ENCODE measurements around the gene ZBTB20.

DNA sequence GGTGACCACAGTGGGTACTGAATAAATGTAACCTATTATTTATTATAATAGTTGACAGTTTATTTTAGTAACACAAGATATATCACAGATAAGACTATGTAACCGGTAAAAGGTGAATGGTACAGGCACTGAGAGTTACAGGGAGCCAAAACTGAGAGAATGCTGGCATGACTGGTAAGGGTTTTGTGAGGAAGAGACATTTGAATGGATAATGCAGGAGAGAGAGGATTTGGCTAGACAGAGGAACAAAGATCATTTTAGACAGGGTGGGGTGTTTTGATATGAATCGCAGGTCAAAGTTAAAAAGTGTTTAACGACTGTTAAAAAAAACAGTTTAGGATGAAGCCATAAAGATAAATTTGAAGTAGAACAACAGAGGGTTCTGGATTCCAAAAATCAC, 421.1 kb downstream of the ZBTB20 start:
- TF ChIP-seq, protein P1, sequence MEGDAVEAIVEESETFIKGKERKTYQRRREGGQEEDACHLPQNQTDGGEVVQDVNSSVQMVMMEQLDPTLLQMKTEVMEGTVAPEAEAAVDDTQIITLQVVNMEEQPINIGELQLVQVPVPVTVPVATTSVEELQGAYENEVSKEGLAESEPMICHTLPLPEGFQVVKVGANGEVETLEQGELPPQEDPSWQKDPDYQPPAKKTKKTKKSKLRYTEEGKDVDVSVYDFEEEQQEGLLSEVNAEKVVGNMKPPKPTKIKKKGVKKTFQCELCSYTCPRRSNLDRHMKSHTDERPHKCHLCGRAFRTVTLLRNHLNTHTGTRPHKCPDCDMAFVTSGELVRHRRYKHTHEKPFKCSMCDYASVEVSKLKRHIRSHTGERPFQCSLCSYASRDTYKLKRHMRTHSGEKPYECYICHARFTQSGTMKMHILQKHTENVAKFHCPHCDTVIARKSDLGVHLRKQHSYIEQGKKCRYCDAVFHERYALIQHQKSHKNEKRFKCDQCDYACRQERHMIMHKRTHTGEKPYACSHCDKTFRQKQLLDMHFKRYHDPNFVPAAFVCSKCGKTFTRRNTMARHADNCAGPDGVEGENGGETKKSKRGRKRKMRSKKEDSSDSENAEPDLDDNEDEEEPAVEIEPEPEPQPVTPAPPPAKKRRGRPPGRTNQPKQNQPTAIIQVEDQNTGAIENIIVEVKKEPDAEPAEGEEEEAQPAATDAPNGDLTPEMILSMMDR (IDR thresholded peaks at IDR 0.05 in 8 of 11, conservative IDR thresholded peaks at IDR 0.05 in 3 of 11), result no peak
- no peak for TF ChIP-seq POLR2AphosphoS5 (IDR thresholded peaks at IDR 0.05)

All from spleen (tissue), 7 donors.